DND-41 (cell line): ENCODE data around the gene NOS2.

ENCODE experiments used
- ATAC-seq: fragments of 200-7000 bp; cut with Tn5 transposase; 3 replicates; pipeline ENCODE4 v1.9.1; 2021; ENCODE audit warnings: low read depth; ENCODE audit not compliant: insufficient read depth
- DNase-seq: peaks from one replicate; pipeline ENCODE4 v3.0.0-alpha.2; 2020
- H2AFZ ChIP-seq: 2 replicates; pipeline ENCODE4 v1.6.0; 2012; ENCODE audit warnings: low read depth, low read length
- H3K27ac ChIP-seq: 2 replicates; pipeline ENCODE4 v1.5.1; 2012; ENCODE audit warnings: low read length, inconsistent platforms
- H3K27me3 ChIP-seq: fragments of 200-600 bp; sonication (generic); 2 replicates; pipeline ENCODE4 v1.6.0; 2012; ENCODE audit warnings: low read length, mild to moderate bottlenecking, inconsistent platforms; ENCODE audit not compliant: insufficient read depth, poor library complexity
- H3K36me3 ChIP-seq: 2 replicates; pipeline ENCODE4 v1.5.1; 2012; ENCODE audit warnings: low read length, inconsistent platforms; ENCODE audit not compliant: insufficient read depth
- H3K4me1 ChIP-seq: 2 replicates; pipeline ENCODE4 v1.5.1; 2012; ENCODE audit warnings: mild to moderate bottlenecking, low read length; ENCODE audit not compliant: insufficient read depth
- H3K4me2 ChIP-seq: 2 replicates; pipeline ENCODE4 v1.6.0; 2012; ENCODE audit warnings: mild to moderate bottlenecking, moderate library complexity, low read length, inconsistent platforms; ENCODE audit not compliant: insufficient read depth
- H3K4me3 ChIP-seq, 2 experiments: fragments of 200-600 bp in 1 of 2; shearing (Covaris generic) in 1 of 2; 2 replicates each; pipeline ENCODE4 v1.5.1; 2012 to 2016; ENCODE audit warnings: inconsistent platforms in 2 of 2, low read length in 2 of 2, mild to moderate bottlenecking in 2 of 2, low read depth in 1 of 2, moderate library complexity in 1 of 2
- H3K79me2 ChIP-seq: 2 replicates; pipeline ENCODE4 v1.6.0; 2012; ENCODE audit warnings: low read length, inconsistent platforms; ENCODE audit not compliant: insufficient read depth
- H3K9ac ChIP-seq: 2 replicates; pipeline ENCODE4 v1.6.0; 2012; ENCODE audit warnings: low read depth, mild to moderate bottlenecking, inconsistent platforms, low read length, moderate library complexity
- H3K9me3 ChIP-seq: 2 replicates; pipeline ENCODE4 v1.5.1; 2012; ENCODE audit warnings: low read length, moderate library complexity, mild to moderate bottlenecking, inconsistent platforms; ENCODE audit not compliant: insufficient read depth, severe bottlenecking
- H4K20me1 ChIP-seq: 2 replicates; pipeline ENCODE4 v1.6.0; 2012; ENCODE audit warnings: low read length; ENCODE audit not compliant: insufficient read depth
- EZH2 ChIP-seq: IDR thresholded peaks from 3 replicates; pipeline ENCODE4 v1.6.1; 2012; ENCODE audit warnings: borderline replicate concordance, low read depth, mild to moderate bottlenecking, moderate library complexity, low read length, inconsistent platforms; ENCODE audit not compliant: severe bottlenecking
- TF ChIP-seq, protein P1 (sequence below): IDR thresholded peaks from 2 replicates; pipeline ENCODE4 v1.5.1; 2012; ENCODE audit warnings: borderline replicate concordance, low read length, moderate library complexity, mild to moderate bottlenecking; ENCODE audit not compliant: poor library complexity, severe bottlenecking; ENCODE audit errors: extremely low read depth

The NOS2 gene

DNA sequence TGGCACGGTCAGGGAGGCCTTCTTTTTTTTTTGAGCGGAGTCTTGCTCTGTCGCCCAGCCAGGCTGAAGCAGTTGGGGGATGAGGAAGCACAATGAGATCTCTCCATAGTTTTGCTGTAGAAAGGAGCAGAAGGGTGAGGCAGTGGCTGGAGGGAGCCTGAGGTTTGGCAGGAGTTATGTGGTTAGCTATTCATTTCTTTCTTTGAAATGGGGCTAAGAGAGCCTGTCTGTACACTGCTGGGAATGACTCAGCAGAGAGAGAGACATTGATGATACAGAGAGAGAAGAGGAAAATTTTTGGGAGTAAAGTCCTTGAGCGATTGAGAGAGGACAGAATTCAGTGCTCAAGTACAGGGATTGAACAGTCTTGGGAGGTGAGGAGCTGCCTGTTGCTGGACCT is 22.1 kb downstream of the NOS2 start:
- H3K4me2 ChIP-seq, result no peak overlapping the region
- no peak for ATAC-seq
- TF ChIP-seq EZH2, result no peak
- TF ChIP-seq, protein P1, sequence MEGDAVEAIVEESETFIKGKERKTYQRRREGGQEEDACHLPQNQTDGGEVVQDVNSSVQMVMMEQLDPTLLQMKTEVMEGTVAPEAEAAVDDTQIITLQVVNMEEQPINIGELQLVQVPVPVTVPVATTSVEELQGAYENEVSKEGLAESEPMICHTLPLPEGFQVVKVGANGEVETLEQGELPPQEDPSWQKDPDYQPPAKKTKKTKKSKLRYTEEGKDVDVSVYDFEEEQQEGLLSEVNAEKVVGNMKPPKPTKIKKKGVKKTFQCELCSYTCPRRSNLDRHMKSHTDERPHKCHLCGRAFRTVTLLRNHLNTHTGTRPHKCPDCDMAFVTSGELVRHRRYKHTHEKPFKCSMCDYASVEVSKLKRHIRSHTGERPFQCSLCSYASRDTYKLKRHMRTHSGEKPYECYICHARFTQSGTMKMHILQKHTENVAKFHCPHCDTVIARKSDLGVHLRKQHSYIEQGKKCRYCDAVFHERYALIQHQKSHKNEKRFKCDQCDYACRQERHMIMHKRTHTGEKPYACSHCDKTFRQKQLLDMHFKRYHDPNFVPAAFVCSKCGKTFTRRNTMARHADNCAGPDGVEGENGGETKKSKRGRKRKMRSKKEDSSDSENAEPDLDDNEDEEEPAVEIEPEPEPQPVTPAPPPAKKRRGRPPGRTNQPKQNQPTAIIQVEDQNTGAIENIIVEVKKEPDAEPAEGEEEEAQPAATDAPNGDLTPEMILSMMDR, result no peak
- no peaks in the 10 kb centered on the region for H3K36me3 ChIP-seq
- H3K9ac ChIP-seq, result no peak overlapping the region
- DNase-seq, result no peak
- H3K27ac ChIP-seq, result no peak overlapping the region
- H3K4me3 ChIP-seq, result no peak overlapping the region
- H3K9me3 ChIP-seq, result no peaks in the 10 kb centered on the region
- no peaks in the 10 kb centered on the region for H4K20me1 ChIP-seq
- no peaks in the 10 kb centered on the region for H3K27me3 ChIP-seq
- no peaks in the 10 kb centered on the region for H3K79me2 ChIP-seq
- H2AFZ ChIP-seq, result no peak overlapping the region
- no peaks in the 10 kb centered on the region for H3K4me1 ChIP-seq

DNA sequence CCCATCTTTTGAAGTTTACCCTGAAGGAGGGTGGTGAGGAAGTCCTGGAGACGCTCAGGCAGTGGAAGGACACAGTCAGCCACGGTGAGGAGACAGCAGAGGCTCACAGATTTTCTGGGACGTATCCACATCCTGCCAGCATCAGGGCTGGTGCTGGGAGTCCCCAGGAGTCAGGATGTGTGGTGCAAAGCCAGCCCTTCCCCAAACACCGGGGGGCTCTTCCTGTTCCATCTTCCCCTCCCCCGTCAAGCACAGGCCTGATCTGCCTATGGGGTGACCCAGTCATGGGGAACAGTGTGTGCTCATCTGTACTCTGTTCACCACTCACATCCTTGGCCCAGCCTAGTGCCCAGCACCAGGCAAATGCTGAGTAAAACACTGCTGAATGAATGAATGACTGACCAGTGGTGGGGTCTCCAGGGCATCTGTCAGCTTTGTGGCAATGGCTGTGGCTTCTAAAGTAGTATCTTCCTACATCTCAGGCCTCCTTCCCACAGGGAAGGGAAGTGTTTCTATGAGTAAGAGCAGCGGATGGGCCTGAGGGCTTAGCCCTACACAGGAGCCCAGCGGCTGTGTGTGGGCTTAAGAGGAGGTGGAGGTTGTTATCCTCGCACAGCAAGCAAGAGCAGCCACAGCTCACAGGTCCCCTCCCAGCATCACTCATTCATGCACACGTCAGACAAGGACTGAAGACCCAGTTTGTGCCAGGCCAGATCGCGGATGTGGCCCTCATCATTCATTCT is 23.3 kb downstream of the NOS2 start:
- Histone ChIP-seq H3K27me3 (no peaks in the 10 kb centered on the region), H3K27ac (no peak overlapping the region), H3K4me2 (no peak overlapping the region), H4K20me1 (no peaks in the 10 kb centered on the region), H3K9me3 (no peaks in the 10 kb centered on the region), H3K79me2 (no peaks in the 10 kb centered on the region), H3K4me1 (no peaks in the 10 kb centered on the region), H3K9ac (no peak overlapping the region), H3K36me3 (no peaks in the 10 kb centered on the region), H3K4me3 (no peak overlapping the region), H2AFZ (no peak overlapping the region)
- ATAC-seq (no peak), DNase-seq (no peak)
- TF ChIP-seq EZH2, result no peak
- TF ChIP-seq, protein P1, result no peak

DNA sequence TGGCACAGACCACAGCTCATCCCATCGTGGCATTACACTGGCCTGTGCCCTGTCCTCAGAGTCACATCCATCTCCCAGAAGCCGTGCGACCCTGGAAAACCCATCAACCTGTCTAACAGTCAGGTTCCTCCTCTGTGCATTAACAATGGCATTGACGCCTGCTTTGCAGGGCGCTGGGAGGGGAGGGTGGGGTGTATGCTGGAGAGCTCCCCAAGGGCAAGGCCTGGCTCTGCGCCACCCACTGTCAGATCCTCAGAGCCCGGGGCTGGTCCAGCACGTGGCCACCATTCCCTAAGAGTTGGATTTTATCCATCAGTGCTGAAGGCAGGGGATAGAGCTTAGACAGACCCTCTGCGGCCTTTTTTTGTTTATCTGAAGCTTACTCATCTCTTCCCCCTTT is 28.7 kb downstream of the NOS2 start:
- H3K4me2 ChIP-seq, result no peak overlapping the region
- H3K36me3 ChIP-seq, result no peaks in the 10 kb centered on the region
- no peaks in the 10 kb centered on the region for H3K27me3 ChIP-seq
- no peak overlapping the region for H3K9ac ChIP-seq
- H3K4me3 ChIP-seq, result no peak overlapping the region
- no peak overlapping the region for H3K27ac ChIP-seq
- no peaks in the 10 kb centered on the region for H3K79me2 ChIP-seq
- no peak for TF ChIP-seq EZH2
- TF ChIP-seq, protein P1, result no peak
- no peak overlapping the region for H2AFZ ChIP-seq
- no peaks in the 10 kb centered on the region for H3K9me3 ChIP-seq
- no peaks in the 10 kb centered on the region for H3K4me1 ChIP-seq
- DNase-seq (no peak), ATAC-seq (no peak)
- H4K20me1 ChIP-seq, result no peaks in the 10 kb centered on the region

DNA sequence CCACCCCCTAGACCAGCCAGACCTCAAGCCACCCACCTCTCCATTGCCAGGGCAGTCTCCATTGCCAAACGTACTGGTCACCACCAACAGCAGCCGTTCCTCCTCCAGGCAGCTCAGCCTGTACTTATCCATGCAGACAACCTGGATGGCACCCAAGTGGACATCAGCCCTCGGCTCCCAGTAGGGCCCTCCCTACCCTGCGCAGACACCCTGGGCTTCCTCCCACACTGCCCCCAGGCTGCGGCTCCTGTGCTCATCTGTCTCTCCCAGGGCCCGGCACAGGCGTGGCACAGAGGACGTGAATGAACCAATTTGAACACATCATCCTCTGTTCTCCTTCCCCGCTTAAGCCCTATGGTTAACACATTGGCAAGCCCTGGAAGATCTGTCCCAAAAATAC is 29.5 kb downstream of the NOS2 start:
- no peaks in the 10 kb centered on the region for H3K4me1 ChIP-seq
- no peaks in the 10 kb centered on the region for H3K79me2 ChIP-seq
- no peak overlapping the region for H3K9ac ChIP-seq
- H3K4me3 ChIP-seq, result no peak overlapping the region
- TF ChIP-seq EZH2, result no peak
- TF ChIP-seq, protein P1, result no peak
- H3K9me3 ChIP-seq, result no peaks in the 10 kb centered on the region
- DNase-seq (no peak), ATAC-seq (no peak)
- no peaks in the 10 kb centered on the region for H4K20me1 ChIP-seq
- H3K36me3 ChIP-seq, result no peaks in the 10 kb centered on the region
- H2AFZ ChIP-seq, result no peak overlapping the region
- H3K27ac ChIP-seq, result no peak overlapping the region
- H3K4me2 ChIP-seq, result no peak overlapping the region
- no peaks in the 10 kb centered on the region for H3K27me3 ChIP-seq
